CD4-positive, CD25-positive, alpha-beta regulatory T cell (primary cell): Measurements from ENCODE around the gene SIRPB1. TPM values are rescaled to one million over a fixed set of nuclear protein-coding genes. Genes with fewer than 3 reads are reported as not detected.
A peak's percentile ranks its signal among the peaks of the same experiment; 100 is the strongest.

Experiments
- ATAC-seq, 2 donors: fragments of 150-1000 bp; cut with Tn5 transposase; one replicate each; pipeline ENCODE4 v1.10.0; 2021; ENCODE audit warnings: low read depth in 2 of 2, moderate number of reproducible peaks in 2 of 2, moderate library complexity in 1 of 2
- DNase-seq, 3 donors: peaks; one replicate each; pipeline versions ENCODE4 v3.0.0 to v3.0.0-alpha.2; 2012 to 2022; ENCODE audit warnings: mixed read lengths in 1 of 3
- H3K27ac ChIP-seq: one replicate; pipeline ENCODE4 v1.7.0; 2013; ENCODE audit warnings: mild to moderate bottlenecking, low read length; ENCODE audit not compliant: insufficient read depth, poor library complexity, severe bottlenecking
- H3K27me3 ChIP-seq: one replicate; pipeline ENCODE4 v1.7.0; 2013; ENCODE audit warnings: low read length; ENCODE audit not compliant: control insufficient read depth, insufficient read depth
- H3K36me3 ChIP-seq: one replicate; pipeline ENCODE4 v1.7.0; 2013; ENCODE audit warnings: mild to moderate bottlenecking, low read length, moderate library complexity; ENCODE audit not compliant: control insufficient read depth, insufficient read depth
- H3K4me1 ChIP-seq: 2 replicates; pipeline ENCODE4 v1.7.0; 2013; ENCODE audit warnings: mild to moderate bottlenecking, low read length; ENCODE audit not compliant: insufficient read depth, control insufficient read depth, poor library complexity, severe bottlenecking
- H3K4me3 ChIP-seq: one replicate; pipeline ENCODE4 v1.7.0; 2013; ENCODE audit warnings: low read depth, mild to moderate bottlenecking, low read length, moderate library complexity
- H3K9me3 ChIP-seq, 2 experiments: 1 replicate in 1 of 2; 2 replicates in 1 of 2; pipeline ENCODE4 v1.7.0; 2013; ENCODE audit warnings: low read length in 2 of 2, mild to moderate bottlenecking in 1 of 2, moderate library complexity in 1 of 2; ENCODE audit not compliant: control insufficient read depth in 2 of 2
- H3K27ac Mint-ChIP-seq, 3 donors: one replicate each; pipeline ENCODE4 v1.8.0; 2020 to 2022; ENCODE audit warnings: mild to moderate bottlenecking in 3 of 3, mixed read lengths in 3 of 3, moderate library complexity in 2 of 3
- H3K27me3 Mint-ChIP-seq: one replicate; pipeline ENCODE4 v1.8.0; 2022; ENCODE audit warnings: mild to moderate bottlenecking, mixed read lengths
- H3K36me3 Mint-ChIP-seq: one replicate; pipeline ENCODE4 v1.8.0; 2020; ENCODE audit warnings: mixed read lengths
- H3K4me1 Mint-ChIP-seq, 4 donors: one replicate each; pipeline ENCODE4 v1.8.0; 2020 to 2022; ENCODE audit warnings: mixed read lengths in 4 of 4, mild to moderate bottlenecking in 1 of 4
- H3K4me3 Mint-ChIP-seq, 4 donors: one replicate each; pipeline ENCODE4 v1.8.0; 2020 to 2022; ENCODE audit warnings: mild to moderate bottlenecking in 4 of 4, mixed read lengths in 4 of 4, moderate library complexity in 3 of 4
- H3K9me3 Mint-ChIP-seq, 7 donors: one replicate each; pipeline ENCODE4 v1.8.0; 2020 to 2022; ENCODE audit warnings: mixed read lengths in 7 of 7, mild to moderate bottlenecking in 3 of 7, moderate library complexity in 2 of 7
- polyA plus RNA-seq, 4 donors: library from polyadenylated mRNA; unstranded; fragments of 300-500 nt; fragmentation: Illumina TruSeq; gene quantifications; one replicate each; pipeline ENCODE4 v1.2.3, GENCODE V29; 2021
- total RNA-seq: library from RNA; stranded (reverse); gene quantifications from one replicate; pipeline ENCODE4 v1.2.3, GENCODE V29; 2022

SIRPB1 gene
- total and polyA plus RNA-seq, 5 donors from 2014 or later: 0.73 to 12.8 (median 2.4) TPM

DNA sequence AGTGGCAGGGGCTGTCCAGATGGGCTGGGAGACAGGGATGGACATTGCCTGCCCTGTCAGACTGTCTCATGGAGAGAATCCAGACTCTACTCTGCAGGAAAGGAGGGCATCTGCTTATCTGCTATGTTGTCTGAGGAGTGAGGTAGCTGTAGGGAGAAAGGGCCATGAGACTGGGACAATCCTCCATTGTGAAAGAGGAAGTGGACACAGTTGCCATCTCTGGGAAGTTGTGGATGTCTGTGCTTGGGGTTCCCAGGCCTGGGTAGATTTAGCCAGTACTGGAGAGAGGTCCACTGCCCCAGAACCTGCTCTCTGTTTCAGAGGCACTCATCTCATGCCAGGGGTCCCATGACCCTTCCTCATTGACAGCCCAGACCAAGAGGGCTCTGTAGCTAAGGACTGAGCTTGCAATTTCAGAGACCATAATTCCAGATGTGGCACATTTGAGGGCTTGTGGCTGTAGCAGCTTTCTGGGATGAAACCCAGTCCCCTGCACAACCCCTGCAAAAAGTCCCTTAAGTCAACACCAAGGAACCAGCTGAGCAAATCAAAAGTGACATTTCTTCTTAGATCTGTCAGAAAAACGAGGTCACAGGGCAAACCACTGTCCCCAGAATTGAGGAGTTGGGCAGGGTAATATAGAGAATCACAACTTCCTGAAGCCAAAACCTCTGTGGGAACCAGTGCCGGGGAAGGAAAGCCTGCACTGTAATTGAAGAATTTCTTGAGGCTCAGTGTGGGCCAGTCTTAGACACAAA lies 41.9 kb upstream of the SIRPB1 start:
- Mint-ChIP-seq H3K27me3 (no peaks in the 10 kb centered on the region), H3K27ac (peak overlapping the region; percentile 90 to 96 (median 95)), H3K9me3 (peaks cover 0 to 1% (median 0%) of the 10 kb centered on the region in 7 donors), H3K36me3 (peaks cover 3% of the 10 kb centered on the region), H3K4me1 (peaks cover 41 to 99% (median 80%) of the 10 kb centered on the region in 4 donors), H3K4me3 (peak overlapping the region; percentile 35 to 91 (median 60))
- Histone ChIP-seq H3K9me3 (no peaks in the 10 kb centered on the region), H3K4me3 (peak overlapping the region; percentile 46), H3K27ac (peak overlapping the region; percentile 82), H3K27me3 (no peaks in the 10 kb centered on the region), H3K36me3 (no peaks in the 10 kb centered on the region), H3K4me1 (peaks cover 97% of the 10 kb centered on the region)
- DNase-seq: no peak
- no peak for ATAC-seq

GRCh38 chr20:1660246-1660645 lies 40.4 kb upstream of the SIRPB1 start:
- Histone ChIP-seq H3K27ac (peak overlapping the region; percentile 82), H3K36me3 (no peaks in the 10 kb centered on the region), H3K27me3 (no peaks in the 10 kb centered on the region), H3K9me3 (no peaks in the 10 kb centered on the region), H3K4me3 (peak overlapping the region; percentile 96), H3K4me1 (peaks cover 89% of the 10 kb centered on the region)
- ATAC-seq: peak; percentile 65 to 69
- Mint-ChIP-seq H3K9me3 (peaks cover 0 to 1% (median 0%) of the 10 kb centered on the region in 7 donors), H3K4me3 (peak overlapping the region; percentile 16 to 91 (median 68)), H3K4me1 (peaks cover 41 to 94% (median 82%) of the 10 kb centered on the region in 4 donors), H3K27me3 (no peaks in the 10 kb centered on the region), H3K36me3 (peaks cover 3% of the 10 kb centered on the region), H3K27ac (peak overlapping the region; percentile 90 to 97 (median 96))
- peak in 2 of 3 donors; percentile 41 to 76 for DNase-seq

DNA sequence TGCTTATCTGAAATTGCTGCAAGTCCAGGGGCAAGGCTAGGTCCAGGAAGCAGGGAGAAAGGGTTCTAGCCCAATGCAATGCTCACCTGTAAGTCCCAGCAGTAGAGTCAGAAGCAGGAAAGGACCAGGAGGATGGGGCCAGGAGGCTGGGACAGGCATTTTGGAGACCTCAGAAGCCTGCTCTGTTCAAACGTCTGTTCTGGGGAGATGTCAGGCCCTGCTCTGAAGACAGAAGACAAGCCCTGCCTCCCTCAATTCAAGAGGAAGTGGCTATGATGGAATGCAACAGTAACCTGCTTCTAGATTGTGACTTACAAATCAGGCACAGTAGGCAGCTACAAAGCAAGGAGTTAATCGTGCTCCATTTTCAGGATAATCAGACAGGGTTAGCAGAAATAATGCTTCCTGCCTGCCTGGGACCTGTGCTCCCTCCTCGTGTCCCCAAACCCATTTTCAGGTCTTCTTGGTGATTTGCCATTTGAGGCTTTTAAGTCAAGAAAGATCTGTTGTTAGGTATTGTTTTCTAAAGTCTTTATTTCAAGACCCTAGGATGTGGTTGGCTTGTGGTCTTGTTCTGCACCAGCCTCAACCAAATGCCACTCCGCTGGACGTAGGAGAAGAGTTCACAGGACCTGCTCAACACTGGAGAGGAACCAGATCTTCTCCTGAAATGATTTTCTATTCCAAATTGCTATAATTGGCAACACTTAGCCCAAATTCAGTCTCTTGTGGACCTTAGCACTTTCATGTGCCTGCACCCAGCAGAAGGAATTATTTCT lies 37.9 kb upstream of the SIRPB1 start, which contains the start of gene SIRPG:
Gene SIRPG, minus strand, starts transcription at position 224 of the 779 bp plus-strand sequence. Its CDS starts 65 bp downstream, at position 159.
- peak within 1 kb of the TSS; percentile 89 to 97 (median 91) for H3K4me3 Mint-ChIP-seq
- peak within 1 kb of the TSS; percentile 96 for H3K4me3 ChIP-seq
- H3K27me3 ChIP-seq: no peaks in the 10 kb centered on the region
- no peaks in the 10 kb centered on the region for H3K27me3 Mint-ChIP-seq
- DNase-seq (peak in 2 of 3 donors; percentile 47 to 82), ATAC-seq (peak; percentile 61 to 69)
- no peaks in the 10 kb centered on the region for H3K9me3 ChIP-seq
- peak within 1 kb of the TSS; percentile 82 for H3K27ac ChIP-seq
- H3K36me3 Mint-ChIP-seq: peaks cover 18% of the 10 kb centered on the region
- peaks cover 46 to 93% (median 84%) of the 10 kb centered on the region in 4 donors for H3K4me1 Mint-ChIP-seq
- peaks cover 0 to 5% (median 0%) of the 10 kb centered on the region in 7 donors for H3K9me3 Mint-ChIP-seq
- H3K36me3 ChIP-seq: peaks cover 6% of the 10 kb centered on the region
- H3K27ac Mint-ChIP-seq: peak within 1 kb of the TSS; percentile 96 to 97 (median 96)
- H3K4me1 ChIP-seq: peaks cover 86% of the 10 kb centered on the region

GRCh38 chr20:1656844-1657243 lies 37.0 kb upstream of the SIRPB1 start:
- H3K4me3 ChIP-seq: peak overlapping the region; percentile 96
- no peaks in the 10 kb centered on the region for H3K9me3 ChIP-seq
- Mint-ChIP-seq H3K4me3 (peak overlapping the region; percentile 89 to 97 (median 91)), H3K36me3 (peaks cover 20% of the 10 kb centered on the region), H3K9me3 (peaks cover 0 to 5% (median 0%) of the 10 kb centered on the region in 7 donors), H3K27me3 (no peaks in the 10 kb centered on the region), H3K4me1 (peaks cover 39 to 91% (median 82%) of the 10 kb centered on the region in 4 donors), H3K27ac (peak overlapping the region; percentile 96 to 97 (median 96))
- H3K27me3 ChIP-seq: no peaks in the 10 kb centered on the region
- H3K27ac ChIP-seq: peak overlapping the region; percentile 82
- no peak for ATAC-seq
- peaks cover 8% of the 10 kb centered on the region for H3K36me3 ChIP-seq
- DNase-seq: peak in 1 of 3 donors; percentile 50
- peaks cover 84% of the 10 kb centered on the region for H3K4me1 ChIP-seq

DNA sequence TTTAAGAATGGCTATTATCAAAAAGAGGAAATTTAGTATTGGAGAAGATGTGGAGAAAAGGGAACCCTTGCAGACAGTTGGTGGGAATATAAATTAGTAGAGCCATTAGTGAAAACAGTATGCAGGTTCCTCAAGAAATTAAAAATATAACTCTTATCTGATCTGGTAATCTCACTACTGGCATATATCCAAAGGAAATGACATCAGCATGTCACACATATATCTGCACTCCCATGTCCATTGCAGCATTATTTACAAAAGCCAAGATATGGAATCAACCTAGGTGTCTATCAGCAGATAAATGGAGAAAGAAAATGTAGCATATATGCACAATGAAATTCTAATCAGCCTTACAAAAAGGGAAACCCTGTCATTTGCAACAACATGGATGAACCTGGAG lies 35.2 kb upstream of the SIRPB1 start:
- peak overlapping the region; percentile 85 to 95 (median 90) for H3K4me3 Mint-ChIP-seq
- ATAC-seq: no peak
- H3K36me3 Mint-ChIP-seq: peaks cover 27% of the 10 kb centered on the region
- Histone ChIP-seq H3K4me3 (peak overlapping the region; percentile 96), H3K9me3 (no peaks in the 10 kb centered on the region), H3K36me3 (peaks cover 8% of the 10 kb centered on the region), H3K27me3 (no peaks in the 10 kb centered on the region), H3K27ac (peak overlapping the region; percentile 82), H3K4me1 (peaks cover 78% of the 10 kb centered on the region)
- no peaks in the 10 kb centered on the region for H3K27me3 Mint-ChIP-seq
- H3K9me3 Mint-ChIP-seq: peaks cover 0 to 5% (median 1%) of the 10 kb centered on the region in 7 donors
- peak in 2 of 3 donors; percentile 53 to 59 for DNase-seq
- peak overlapping the region; percentile 88 to 92 (median 90) for H3K27ac Mint-ChIP-seq
- H3K4me1 Mint-ChIP-seq: peaks cover 40 to 91% (median 82%) of the 10 kb centered on the region in 4 donors

DNA sequence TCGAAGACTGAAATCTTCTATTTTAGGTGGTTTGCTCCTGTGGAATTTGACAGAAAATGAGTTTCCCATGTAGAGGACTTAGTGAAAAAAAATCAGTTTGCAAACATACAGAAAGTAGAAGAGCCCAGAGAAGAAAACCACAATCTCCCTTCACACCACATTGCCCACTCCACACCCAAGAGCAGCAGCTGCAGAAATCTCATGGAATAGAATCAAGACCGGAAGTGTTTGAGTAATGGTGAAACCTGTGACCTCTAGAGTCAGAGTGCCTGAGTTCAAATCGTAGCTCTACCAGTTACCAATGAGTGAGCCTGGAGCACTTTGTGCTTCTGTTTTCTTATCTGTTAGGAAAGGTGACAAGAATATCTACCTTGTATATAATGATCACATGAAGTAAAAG lies 33.2 kb upstream of the SIRPB1 start:
- Histone ChIP-seq H3K4me3 (peak overlapping the region; percentile 58), H3K27me3 (no peaks in the 10 kb centered on the region), H3K9me3 (no peaks in the 10 kb centered on the region), H3K4me1 (peaks cover 63% of the 10 kb centered on the region), H3K36me3 (peaks cover 25% of the 10 kb centered on the region), H3K27ac (peak overlapping the region; percentile 55)
- peaks cover 38% of the 10 kb centered on the region for H3K36me3 Mint-ChIP-seq
- H3K4me1 Mint-ChIP-seq: peaks cover 33 to 85% (median 69%) of the 10 kb centered on the region in 4 donors
- H3K4me3 Mint-ChIP-seq: peak overlapping the region; percentile 77 to 90 (median 81)
- H3K9me3 Mint-ChIP-seq: peaks cover 0 to 5% (median 1%) of the 10 kb centered on the region in 7 donors
- peak in 1 of 3 donors; percentile 66 for DNase-seq
- peak overlapping the region; percentile 88 to 93 (median 92) for H3K27ac Mint-ChIP-seq
- no peaks in the 10 kb centered on the region for H3K27me3 Mint-ChIP-seq
- ATAC-seq: no peak

DNA sequence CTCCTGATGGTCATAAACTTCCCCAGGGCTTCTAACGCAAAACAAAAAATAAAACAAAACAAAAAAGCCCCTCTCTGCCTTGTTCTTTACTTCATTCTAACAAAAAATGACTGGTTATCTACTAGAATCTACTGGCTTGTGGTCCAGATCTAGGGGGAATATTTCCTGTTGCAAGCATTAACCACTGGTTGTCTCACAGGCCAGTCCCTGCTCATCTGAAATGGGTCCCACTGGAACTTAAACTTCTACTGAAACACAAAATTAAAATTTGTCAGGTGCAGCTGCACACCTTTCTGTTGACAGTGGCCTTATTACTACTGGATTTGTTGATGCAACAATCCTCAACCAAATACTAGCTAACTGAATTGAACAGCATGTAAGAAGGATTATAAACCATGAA lies 32.3 kb upstream of the SIRPB1 start:
- Histone ChIP-seq H3K36me3 (peaks cover 34% of the 10 kb centered on the region), H3K27ac (peak overlapping the region; percentile 41), H3K4me1 (peaks cover 63% of the 10 kb centered on the region), H3K27me3 (no peaks in the 10 kb centered on the region), H3K9me3 (no peaks in the 10 kb centered on the region), H3K4me3 (peak overlapping the region; percentile 51)
- peak overlapping the region; percentile 64 to 90 (median 84) for H3K4me3 Mint-ChIP-seq
- H3K36me3 Mint-ChIP-seq: peaks cover 46% of the 10 kb centered on the region
- peaks cover 0 to 5% (median 1%) of the 10 kb centered on the region in 7 donors for H3K9me3 Mint-ChIP-seq
- H3K4me1 Mint-ChIP-seq: peaks cover 32 to 85% (median 69%) of the 10 kb centered on the region in 4 donors
- DNase-seq (no peak), ATAC-seq (no peak)
- H3K27ac Mint-ChIP-seq: peak overlapping the region; percentile 69 to 89 (median 81)
- H3K27me3 Mint-ChIP-seq: no peaks in the 10 kb centered on the region
